A673 (cell line): ENCODE results near the gene PIWIL4. TPM values are rescaled to one million over a fixed set of nuclear protein-coding genes. Genes with fewer than 3 reads are reported as not detected.

Experiments
- BruUV-seq: library from RNA; stranded (reverse); fragments of 400-500 nt; replicated peaks from 2 replicates; lab custom pipeline; 2021; lab: Mats Ljungman, UMichigan
- CTCF ChIA-PET: fragments of 300-600 bp; sonication (Branson Sonifier 250); formaldehyde crosslinking; loops from one replicate; lab custom pipeline; 2022; ENCODE audit warnings: antibody characterized with exemption; lab: Charles Lee
- POLR2A ChIA-PET: fragments of 300-600 bp; sonication (Branson Sonifier 250); formaldehyde crosslinking; loops from one replicate; lab custom pipeline; 2022; ENCODE audit warnings: antibody characterized with exemption; ENCODE audit not compliant: low non-redundant PET; lab: Charles Lee
- DNase-seq: peaks from one replicate; pipeline ENCODE4 v3.0.0-alpha.2; 2015; ENCODE audit warnings: low spot score
- H3K27ac ChIP-seq: fragments of 200-600 bp; sonication (generic); 2 replicates; pipeline ENCODE4 v1.5.1; 2016; ENCODE audit warnings: mixed run types, low read depth, mild to moderate bottlenecking, mixed read lengths, antibody characterized with exemption, low read length; ENCODE audit not compliant: poor library complexity, severe bottlenecking
- H3K27me3 ChIP-seq: fragments of 200-600 bp; sonication (generic); replicated peaks from 2 replicates; pipeline ENCODE4 v1.6.1; 2017; ENCODE audit warnings: mixed run types, low read depth, mild to moderate bottlenecking, mixed read lengths, antibody characterized with exemption, low read length; ENCODE audit not compliant: insufficient read depth, poor library complexity
- H3K36me3 ChIP-seq: fragments of 200-600 bp; sonication (generic); 2 replicates; pipeline ENCODE4 v1.6.1; 2016; ENCODE audit warnings: mixed run types, mild to moderate bottlenecking, mixed read lengths, antibody characterized with exemption, low read length; ENCODE audit not compliant: insufficient read depth, poor library complexity, severe bottlenecking
- H3K4me1 ChIP-seq: fragments of 200-600 bp; sonication (generic); 2 replicates; pipeline ENCODE4 v1.6.1; 2017; ENCODE audit warnings: mixed run types, mild to moderate bottlenecking, mixed read lengths, antibody characterized with exemption, low read length; ENCODE audit not compliant: insufficient read depth, poor library complexity, severe bottlenecking
- H3K4me3 ChIP-seq: fragments of 200-600 bp; sonication (generic); 2 replicates; pipeline ENCODE4 v1.5.1; 2016; ENCODE audit warnings: low read depth, mixed run types, mild to moderate bottlenecking, mixed read lengths, low read length; ENCODE audit not compliant: poor library complexity, severe bottlenecking
- H3K9me3 ChIP-seq: fragments of 200-600 bp; sonication (generic); 2 replicates; pipeline ENCODE4 v1.6.1; 2016; ENCODE audit warnings: mixed run types, low read depth, mild to moderate bottlenecking, mixed read lengths, antibody characterized with exemption, low read length; ENCODE audit not compliant: poor library complexity, severe bottlenecking
- EZH2 ChIP-seq: fragments of 200-600 bp; sonication (generic); IDR thresholded peaks from 2 replicates; pipeline ENCODE4 v1.6.1; 2017; ENCODE audit warnings: borderline replicate concordance, low read depth, mild to moderate bottlenecking, mixed read lengths, antibody characterized with exemption, low read length; ENCODE audit not compliant: poor library complexity, severe bottlenecking
- intact Hi-C: fragments of 100-400 bp; cut with micrococcal nuclease; formaldehyde crosslinking; loops from one replicate; pipeline ENCODE4 v1.10.0; 2022; ENCODE audit not compliant: unreplicated experiment
- total RNA-seq: library from RNA; stranded (reverse); gene quantifications from 2 replicates; pipeline ENCODE4 v1.2.3, GENCODE V29; 2021
- TF ChIP-seq, protein P1 (sequence below): fragments of 300-800, 200-600 bp; sonication (generic); conservative IDR thresholded peaks from 2 replicates; pipeline ENCODE4 v1.5.1; 2017; ENCODE audit warnings: low read depth, mild to moderate bottlenecking, antibody characterized with exemption, low read length, moderate library complexity, mixed read lengths

The PIWIL4 gene
- total RNA-seq, 1 experiment from 2014 or later, result 1.6 TPM

DNA sequence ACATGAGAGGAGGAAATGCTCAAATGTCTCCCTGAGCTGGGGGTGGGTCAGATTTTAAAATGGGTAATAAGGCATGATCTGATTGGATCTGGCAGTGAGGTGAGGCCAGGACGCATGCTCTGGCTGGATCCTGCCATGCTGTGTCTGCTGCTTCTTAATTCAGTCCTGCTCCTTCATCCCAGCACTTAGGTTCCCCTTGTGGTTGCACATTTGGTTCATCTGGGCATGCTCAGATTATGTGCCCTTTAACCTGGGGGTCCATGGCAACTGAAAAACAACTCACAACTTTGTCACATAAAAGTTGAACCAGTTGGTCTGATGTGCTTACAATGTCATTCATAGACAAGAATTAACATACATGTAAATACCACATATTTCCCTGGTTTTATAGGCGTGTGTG is 67.9 kb downstream of the PIWIL4 start:
- ChIA-PET POLR2A (no interaction called here), CTCF (no interaction called here)
- no peak overlapping the region for H3K27ac ChIP-seq
- intact Hi-C loops, result no loop called here
- no peak overlapping the region for H3K4me3 ChIP-seq
- TF ChIP-seq, protein P1, sequence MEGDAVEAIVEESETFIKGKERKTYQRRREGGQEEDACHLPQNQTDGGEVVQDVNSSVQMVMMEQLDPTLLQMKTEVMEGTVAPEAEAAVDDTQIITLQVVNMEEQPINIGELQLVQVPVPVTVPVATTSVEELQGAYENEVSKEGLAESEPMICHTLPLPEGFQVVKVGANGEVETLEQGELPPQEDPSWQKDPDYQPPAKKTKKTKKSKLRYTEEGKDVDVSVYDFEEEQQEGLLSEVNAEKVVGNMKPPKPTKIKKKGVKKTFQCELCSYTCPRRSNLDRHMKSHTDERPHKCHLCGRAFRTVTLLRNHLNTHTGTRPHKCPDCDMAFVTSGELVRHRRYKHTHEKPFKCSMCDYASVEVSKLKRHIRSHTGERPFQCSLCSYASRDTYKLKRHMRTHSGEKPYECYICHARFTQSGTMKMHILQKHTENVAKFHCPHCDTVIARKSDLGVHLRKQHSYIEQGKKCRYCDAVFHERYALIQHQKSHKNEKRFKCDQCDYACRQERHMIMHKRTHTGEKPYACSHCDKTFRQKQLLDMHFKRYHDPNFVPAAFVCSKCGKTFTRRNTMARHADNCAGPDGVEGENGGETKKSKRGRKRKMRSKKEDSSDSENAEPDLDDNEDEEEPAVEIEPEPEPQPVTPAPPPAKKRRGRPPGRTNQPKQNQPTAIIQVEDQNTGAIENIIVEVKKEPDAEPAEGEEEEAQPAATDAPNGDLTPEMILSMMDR, result no peak
- no peak for TF ChIP-seq EZH2
- no TSS peak for BruUV-seq
- no peaks in the 10 kb centered on the region for H3K9me3 ChIP-seq
- no peaks in the 10 kb centered on the region for H3K4me1 ChIP-seq
- H3K36me3 ChIP-seq, result no peaks in the 10 kb centered on the region
- no peak for DNase-seq
- no peaks in the 10 kb centered on the region for H3K27me3 ChIP-seq

DNA sequence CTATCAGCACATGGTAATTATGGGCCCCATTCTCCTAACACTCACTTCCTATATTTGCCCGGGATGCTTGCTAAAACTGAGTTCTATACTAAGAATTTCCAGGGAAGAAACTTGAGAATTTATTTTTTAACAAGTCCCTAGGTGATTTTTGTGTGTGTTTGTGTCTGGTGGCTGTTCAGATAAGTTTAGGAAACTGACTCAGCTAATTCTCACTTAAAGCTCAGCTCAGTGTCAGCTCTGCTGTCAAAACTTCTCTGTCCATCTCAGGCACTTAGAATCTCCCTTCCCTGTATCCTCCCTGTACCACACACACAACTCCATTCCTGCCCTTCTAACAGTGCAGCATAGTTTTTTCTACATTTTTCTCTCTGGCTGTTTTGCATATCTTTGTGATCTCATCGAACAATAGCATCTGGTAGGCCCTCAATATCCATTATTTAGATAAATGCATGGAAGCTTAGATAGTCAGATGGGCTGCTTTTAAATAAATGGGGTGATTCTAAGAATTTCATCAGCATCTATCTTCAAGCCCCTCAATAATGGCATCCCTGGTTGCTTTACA is 69.3 kb downstream of the PIWIL4 start:
- Histone ChIP-seq H3K4me3 (no peak overlapping the region), H3K9me3 (no peaks in the 10 kb centered on the region), H3K36me3 (no peaks in the 10 kb centered on the region), H3K27ac (no peak overlapping the region), H3K4me1 (no peaks in the 10 kb centered on the region), H3K27me3 (no peaks in the 10 kb centered on the region)
- POLR2A ChIA-PET, result no interaction called here
- no peak for DNase-seq
- no peak for TF ChIP-seq EZH2
- TF ChIP-seq, protein P1, result no peak
- CTCF ChIA-PET, result no interaction called here
- intact Hi-C loops, result no loop called here
- no TSS peak for BruUV-seq

DNA sequence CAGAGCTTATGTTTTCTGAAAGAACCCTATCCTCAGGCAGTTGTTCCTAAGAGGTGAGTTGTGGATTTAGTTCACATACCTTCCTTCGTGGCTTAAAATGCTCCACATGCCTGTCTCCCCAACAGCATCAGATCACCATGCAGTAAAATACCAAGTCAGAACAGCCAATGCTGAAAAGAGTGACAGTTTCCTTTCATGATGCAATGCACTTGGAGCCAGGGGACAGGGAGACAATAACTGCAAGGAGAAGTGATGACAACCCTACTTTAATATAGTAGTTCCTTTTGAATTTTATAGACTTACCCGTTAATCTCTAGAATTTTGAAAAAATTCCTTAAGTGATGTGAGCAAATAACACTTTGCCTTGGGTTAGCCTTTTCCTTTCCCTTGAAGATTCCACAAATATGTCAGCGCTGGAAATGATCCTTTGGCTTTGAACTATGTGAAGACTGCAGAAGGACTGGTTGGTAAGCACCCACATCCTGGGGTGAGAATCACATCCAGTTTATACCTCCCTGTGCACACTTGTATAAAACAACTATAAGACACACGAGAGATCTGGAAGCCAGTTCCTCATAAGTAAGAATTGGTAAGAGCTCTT is 71.2 kb downstream of the PIWIL4 start:
- intact Hi-C loops, result no loop called here
- POLR2A ChIA-PET, result interaction anchor here (0.6 kb wide), 1 partner anchor 10 kb away, joined by 5 read pairs; no protein-coding TSS in a partner anchor

More for the DNA sequence above, 71.2 kb downstream of the PIWIL4 start:
- no peaks in the 10 kb centered on the region for H3K9me3 ChIP-seq
- CTCF ChIA-PET, result no interaction called here
- no peaks in the 10 kb centered on the region for H3K36me3 ChIP-seq
- no TSS peak for BruUV-seq
- H3K27me3 ChIP-seq, result no peaks in the 10 kb centered on the region
- TF ChIP-seq EZH2, result no peak
- TF ChIP-seq, protein P1, result no peak
- H3K4me3 ChIP-seq, result no peak overlapping the region
- H3K4me1 ChIP-seq, result no peaks in the 10 kb centered on the region
- no peak overlapping the region for H3K27ac ChIP-seq
- no peak for DNase-seq
